ENCODE data around the gene PCNT. TPM values are rescaled to one million over a fixed set of nuclear protein-coding genes. Genes with fewer than 3 reads are reported as not detected.
A peak's percentile ranks its signal among the peaks of the same experiment; 100 is the strongest.

Gene PCNT
- total RNA-seq, 2 experiments from 2014 or later = 46.2 to 46.6 TPM

- intact Hi-C loops (cut with micrococcal nuclease) = no loop called here
- TF ChIP-seq CTCF (IDR thresholded peaks at IDR 0.05) = no peak
- DNase-seq (no peak), ATAC-seq (no peak)
- Mint-ChIP-seq H3K4me3 (peak within 1 kb of the TSS; percentile 92), H3K9me3 (no peaks in the 10 kb centered on the region), H3K4me1 (ENCODE audit: low read depth) (peaks cover 52% of the 10 kb centered on the region), H3K27ac (peak within 1 kb of the TSS; percentile 99), H3K27me3 (no peaks in the 10 kb centered on the region), H3K36me3 (ENCODE audit: low read depth) (peaks cover 29% of the 10 kb centered on the region)
- POLR2A ChIA-PET = interaction anchor here (0.6 to 1.7 kb wide), 7 partner anchors 11 to 267 kb away, joined by 3 to 4 read pairs (median 3); no protein-coding TSS in a partner anchor
- CTCF ChIA-PET = interaction anchor here (0.7 to 1.7 kb wide), 8 partner anchors 10 to 312 kb away, joined by 3 to 7 read pairs (median 4); partner anchors contain the start of gene COL6A1
Measured at GRCh38 chr21:46285206-46285661, 38.7 kb upstream of the PCNT start, which contains the start of gene MCM3AP. MCM3AP (minus strand) TSS chr21:46285611; CDS start chr21:46285286, 325 bp downstream.

GRCh38 chr21:46285761-46286647 lies 38.0 kb upstream of the PCNT start, which contains the start of gene YBEY:
YBEY (plus strand) TSS chr21:46286342; CDS start chr21:46286914, 572 bp downstream.
- Mint-ChIP-seq H3K27ac (peak within 1 kb of the TSS; percentile 99), H3K4me1 (ENCODE audit: low read depth) (peaks cover 54% of the 10 kb centered on the region), H3K27me3 (no peaks in the 10 kb centered on the region), H3K4me3 (peak within 1 kb of the TSS; percentile 92), H3K9me3 (no peaks in the 10 kb centered on the region), H3K36me3 (ENCODE audit: low read depth) (peaks cover 29% of the 10 kb centered on the region)
- CTCF ChIA-PET = interaction anchor here (1.2 to 1.7 kb wide), 4 partner anchors 32 to 143 kb away, joined by 3 to 7 read pairs (median 5); no protein-coding TSS in a partner anchor
- DNase-seq = peak; percentile 90
- intact Hi-C loops (cut with micrococcal nuclease) = no loop called here
- TF ChIP-seq CTCF (IDR thresholded peaks at IDR 0.05) = peak; percentile 41
- POLR2A ChIA-PET = interaction anchor here (1.2 to 1.7 kb wide), 4 partner anchors 10 to 46 kb away, joined by 3 to 4 read pairs (median 4); no protein-coding TSS in a partner anchor
- ATAC-seq = peak; percentile 92

- POLR2A ChIA-PET = interaction anchor here (1.2 to 1.7 kb wide), 3 partner anchors 10 to 36 kb away, joined by 4 read pairs; no protein-coding TSS in a partner anchor
- CTCF ChIA-PET = interaction anchor here (1.6 kb wide), 1 partner anchor 143 kb away, joined by 7 read pairs; no protein-coding TSS in a partner anchor
Measured at GRCh38 chr21:46286648-46287002, 37.3 kb upstream of the PCNT start.

GRCh38 chr21:46287541-46287940 lies 36.4 kb upstream of the PCNT start:
- DNase-seq (no peak), ATAC-seq (no peak)
- H3K36me3 Mint-ChIP-seq (ENCODE audit: low read depth) = peaks cover 38% of the 10 kb centered on the region
- ChIA-PET POLR2A (no interaction called here), CTCF (no interaction called here)
- TF ChIP-seq CTCF (IDR thresholded peaks at IDR 0.05) = no peak
- intact Hi-C loops (cut with micrococcal nuclease) = no loop called here
- H3K4me3 Mint-ChIP-seq = no peak overlapping the region
- H3K27ac Mint-ChIP-seq = no peak overlapping the region
- no peaks in the 10 kb centered on the region for H3K27me3 Mint-ChIP-seq
- H3K4me1 Mint-ChIP-seq (ENCODE audit: low read depth) = peaks cover 47% of the 10 kb centered on the region
- H3K9me3 Mint-ChIP-seq = no peaks in the 10 kb centered on the region

More at GRCh38 chr21:46286648-46287002, 37.3 kb upstream of the PCNT start:
- Mint-ChIP-seq H3K4me3 (peak overlapping the region; percentile 92), H3K9me3 (no peaks in the 10 kb centered on the region), H3K27me3 (no peaks in the 10 kb centered on the region), H3K27ac (peak overlapping the region; percentile 99), H3K4me1 (ENCODE audit: low read depth) (peaks cover 49% of the 10 kb centered on the region), H3K36me3 (ENCODE audit: low read depth) (peaks cover 30% of the 10 kb centered on the region)
- no peak for TF ChIP-seq CTCF (IDR thresholded peaks at IDR 0.05)
- ATAC-seq (peak; percentile 15), DNase-seq (no peak)
- intact Hi-C loops (cut with micrococcal nuclease) = no loop called here
